Panc1 (cell line): ENCODE measurements around the gene TRERF1. TPM values are rescaled to one million over a fixed set of nuclear protein-coding genes. Genes with fewer than 3 reads are reported as not detected.

Experiments used
- ATAC-seq: fragments of 200-7000 bp; cut with Tn5 transposase; 2 replicates; pipeline ENCODE4 v1.9.1; 2020; ENCODE audit warnings: mild to moderate bottlenecking, moderate library complexity
- BruUV-seq: library from RNA; stranded (reverse); fragments of 400-500 nt; replicated peaks from 2 replicates; lab custom pipeline; 2021; lab: Mats Ljungman, UMichigan
- CTCF ChIA-PET: fragments of 300-600 bp; sonication (Branson Sonifier 250); formaldehyde crosslinking; loops from one replicate; lab custom pipeline; 2022; ENCODE audit warnings: antibody characterized with exemption; lab: Charles Lee
- POLR2A ChIA-PET: fragments of 300-600 bp; sonication (Branson Sonifier 250); formaldehyde crosslinking; loops from one replicate; lab custom pipeline; 2022; ENCODE audit warnings: antibody characterized with exemption; lab: Charles Lee
- DNase-seq: peaks from one replicate; pipeline ENCODE4 v3.0.0-alpha.2; 2010; ENCODE audit warnings: low read depth, low spot score
- H3K27ac ChIP-seq: 2 replicates; pipeline ENCODE4 v1.5.1; 2011; ENCODE audit warnings: mild to moderate bottlenecking, low read length, inconsistent platforms
- H3K27me3 ChIP-seq: fragments of 200-500 bp; sonication (Bioruptor generic); 2 replicates; pipeline ENCODE4 v1.6.0; 2014; ENCODE audit warnings: low read length, inconsistent platforms; ENCODE audit not compliant: control insufficient read depth, insufficient read depth
- H3K36me3 ChIP-seq: fragments of 200-500 bp; sonication (Bioruptor generic); 2 replicates; pipeline ENCODE4 v1.5.1; 2014; ENCODE audit warnings: inconsistent platforms, mild to moderate bottlenecking, low read length, moderate library complexity; ENCODE audit not compliant: control insufficient read depth, insufficient read depth
- H3K4me1 ChIP-seq: 2 replicates; pipeline ENCODE4 v1.5.1; 2011; ENCODE audit warnings: inconsistent platforms, mild to moderate bottlenecking, low read length, moderate library complexity; ENCODE audit not compliant: control insufficient read depth, insufficient read depth
- H3K4me3 ChIP-seq, 2 experiments: 2 replicates each; pipeline ENCODE4 v1.5.1; 2011 to 2012; ENCODE audit warnings: low read depth in 2 of 2, low read length in 2 of 2, mild to moderate bottlenecking in 2 of 2, inconsistent platforms in 1 of 2, moderate library complexity in 1 of 2
- H3K9me3 ChIP-seq: fragments of 200-500 bp; sonication (Bioruptor generic); 2 replicates; pipeline ENCODE4 v1.5.1; 2014; ENCODE audit warnings: low read depth, mild to moderate bottlenecking, inconsistent platforms, low read length, moderate library complexity; ENCODE audit not compliant: control insufficient read depth, insufficient read depth
- POLR2AphosphoS5 ChIP-seq: IDR thresholded peaks from 2 replicates; pipeline ENCODE4 v1.6.1; 2012; ENCODE audit warnings: mild to moderate bottlenecking, low read depth, low read length, moderate library complexity
- SIN3A ChIP-seq: IDR thresholded peaks from 2 replicates; pipeline ENCODE4 v1.6.1; 2012; ENCODE audit warnings: low read depth, mild to moderate bottlenecking, low read length, moderate library complexity, borderline replicate concordance; ENCODE audit not compliant: insufficient read depth
- TCF7L2 ChIP-seq: IDR thresholded peaks from 2 replicates; pipeline ENCODE4 v1.6.1; 2011; ENCODE audit warnings: mild to moderate bottlenecking, low read depth, low read length, inconsistent platforms
- in situ Hi-C: cut with HindIII; loops from 2 replicates; pipeline ENCODE4 v1.10.0; 2016; ENCODE audit warnings: low sequenced_read_pairs, low pct_unique_long_range_greater_than_20kb
- intact Hi-C: fragments of 100-400 bp; cut with micrococcal nuclease; formaldehyde crosslinking; loops from one replicate; pipeline ENCODE4 v1.10.0; 2022; ENCODE audit not compliant: unreplicated experiment
- total RNA-seq: library from RNA; stranded (reverse); gene quantifications from one replicate; pipeline ENCODE4 v1.2.1, GENCODE V29; 2021; ENCODE audit not compliant: unreplicated experiment
- TF ChIP-seq, protein P1 (sequence below), 2 experiments: IDR thresholded peaks; 2 replicates each; pipeline ENCODE4 v1.6.1; 2011 to 2012; ENCODE audit warnings: low read depth in 2 of 2, control low read depth in 1 of 2, low read length in 1 of 2, mild to moderate bottlenecking in 1 of 2, moderate library complexity in 1 of 2; ENCODE audit not compliant: insufficient read depth in 1 of 2
- TF ChIP-seq, protein P2 (sequence below): fragments of 450-650 bp; IDR thresholded peaks from 2 replicates; pipeline ENCODE4 v1.5.1; 2017; ENCODE audit warnings: mild to moderate bottlenecking

TRERF1 gene
- total RNA-seq, 1 experiment from 2014 or later: 30.6 TPM

DNA sequence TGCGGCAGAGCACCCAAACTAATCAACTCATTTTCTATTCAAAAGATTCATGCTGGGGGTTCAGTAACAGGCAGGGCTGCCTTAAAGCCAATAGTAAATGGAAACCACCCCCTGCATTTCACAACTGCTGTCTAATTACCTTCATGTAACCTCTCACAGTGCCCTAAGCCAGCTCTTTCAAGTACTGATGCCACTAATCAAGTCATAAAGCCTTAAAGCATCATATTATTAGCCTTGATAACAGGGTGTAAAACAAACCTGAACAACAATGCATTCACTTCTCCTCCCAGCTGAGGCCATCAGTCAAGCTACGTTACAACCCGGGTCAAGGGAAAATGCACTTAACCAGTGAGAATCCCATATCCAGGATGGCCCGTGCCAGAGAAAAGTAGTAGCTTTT lies 33.0 kb downstream of the TRERF1 start:
- ATAC-seq: no peak
- in situ Hi-C loops: no loop called here
- H3K4me1 ChIP-seq: peaks cover 10% of the 10 kb centered on the region; the same call in 1 of the 2 replicates
- TF ChIP-seq, protein P1, sequence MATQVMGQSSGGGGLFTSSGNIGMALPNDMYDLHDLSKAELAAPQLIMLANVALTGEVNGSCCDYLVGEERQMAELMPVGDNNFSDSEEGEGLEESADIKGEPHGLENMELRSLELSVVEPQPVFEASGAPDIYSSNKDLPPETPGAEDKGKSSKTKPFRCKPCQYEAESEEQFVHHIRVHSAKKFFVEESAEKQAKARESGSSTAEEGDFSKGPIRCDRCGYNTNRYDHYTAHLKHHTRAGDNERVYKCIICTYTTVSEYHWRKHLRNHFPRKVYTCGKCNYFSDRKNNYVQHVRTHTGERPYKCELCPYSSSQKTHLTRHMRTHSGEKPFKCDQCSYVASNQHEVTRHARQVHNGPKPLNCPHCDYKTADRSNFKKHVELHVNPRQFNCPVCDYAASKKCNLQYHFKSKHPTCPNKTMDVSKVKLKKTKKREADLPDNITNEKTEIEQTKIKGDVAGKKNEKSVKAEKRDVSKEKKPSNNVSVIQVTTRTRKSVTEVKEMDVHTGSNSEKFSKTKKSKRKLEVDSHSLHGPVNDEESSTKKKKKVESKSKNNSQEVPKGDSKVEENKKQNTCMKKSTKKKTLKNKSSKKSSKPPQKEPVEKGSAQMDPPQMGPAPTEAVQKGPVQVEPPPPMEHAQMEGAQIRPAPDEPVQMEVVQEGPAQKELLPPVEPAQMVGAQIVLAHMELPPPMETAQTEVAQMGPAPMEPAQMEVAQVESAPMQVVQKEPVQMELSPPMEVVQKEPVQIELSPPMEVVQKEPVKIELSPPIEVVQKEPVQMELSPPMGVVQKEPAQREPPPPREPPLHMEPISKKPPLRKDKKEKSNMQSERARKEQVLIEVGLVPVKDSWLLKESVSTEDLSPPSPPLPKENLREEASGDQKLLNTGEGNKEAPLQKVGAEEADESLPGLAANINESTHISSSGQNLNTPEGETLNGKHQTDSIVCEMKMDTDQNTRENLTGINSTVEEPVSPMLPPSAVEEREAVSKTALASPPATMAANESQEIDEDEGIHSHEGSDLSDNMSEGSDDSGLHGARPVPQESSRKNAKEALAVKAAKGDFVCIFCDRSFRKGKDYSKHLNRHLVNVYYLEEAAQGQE (IDR thresholded peaks at IDR 0.05; ENCODE audit: insufficient read depth in 1 of 2, low read depth in 2 of 2, low read length in 1 of 2): no peak
- TF ChIP-seq, protein P2, sequence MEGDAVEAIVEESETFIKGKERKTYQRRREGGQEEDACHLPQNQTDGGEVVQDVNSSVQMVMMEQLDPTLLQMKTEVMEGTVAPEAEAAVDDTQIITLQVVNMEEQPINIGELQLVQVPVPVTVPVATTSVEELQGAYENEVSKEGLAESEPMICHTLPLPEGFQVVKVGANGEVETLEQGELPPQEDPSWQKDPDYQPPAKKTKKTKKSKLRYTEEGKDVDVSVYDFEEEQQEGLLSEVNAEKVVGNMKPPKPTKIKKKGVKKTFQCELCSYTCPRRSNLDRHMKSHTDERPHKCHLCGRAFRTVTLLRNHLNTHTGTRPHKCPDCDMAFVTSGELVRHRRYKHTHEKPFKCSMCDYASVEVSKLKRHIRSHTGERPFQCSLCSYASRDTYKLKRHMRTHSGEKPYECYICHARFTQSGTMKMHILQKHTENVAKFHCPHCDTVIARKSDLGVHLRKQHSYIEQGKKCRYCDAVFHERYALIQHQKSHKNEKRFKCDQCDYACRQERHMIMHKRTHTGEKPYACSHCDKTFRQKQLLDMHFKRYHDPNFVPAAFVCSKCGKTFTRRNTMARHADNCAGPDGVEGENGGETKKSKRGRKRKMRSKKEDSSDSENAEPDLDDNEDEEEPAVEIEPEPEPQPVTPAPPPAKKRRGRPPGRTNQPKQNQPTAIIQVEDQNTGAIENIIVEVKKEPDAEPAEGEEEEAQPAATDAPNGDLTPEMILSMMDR: no peak
- TF ChIP-seq TCF7L2 (no peak), POLR2AphosphoS5 (no peak), SIN3A (no peak)
- CTCF ChIA-PET: no interaction called here
- no TSS peak for BruUV-seq
- POLR2A ChIA-PET: no interaction called here
- 0 out of 2 replicates have a peak overlapping the region, but pooled peaks have one; percentile 7 for H3K27ac ChIP-seq
- no peak for DNase-seq
- H3K36me3 ChIP-seq: no peaks in the 10 kb centered on the region
- H3K4me3 ChIP-seq: no peak overlapping the region
- H3K9me3 ChIP-seq: no peaks in the 10 kb centered on the region
- intact Hi-C loops: no loop called here
- H3K27me3 ChIP-seq: no peaks in the 10 kb centered on the region

DNA sequence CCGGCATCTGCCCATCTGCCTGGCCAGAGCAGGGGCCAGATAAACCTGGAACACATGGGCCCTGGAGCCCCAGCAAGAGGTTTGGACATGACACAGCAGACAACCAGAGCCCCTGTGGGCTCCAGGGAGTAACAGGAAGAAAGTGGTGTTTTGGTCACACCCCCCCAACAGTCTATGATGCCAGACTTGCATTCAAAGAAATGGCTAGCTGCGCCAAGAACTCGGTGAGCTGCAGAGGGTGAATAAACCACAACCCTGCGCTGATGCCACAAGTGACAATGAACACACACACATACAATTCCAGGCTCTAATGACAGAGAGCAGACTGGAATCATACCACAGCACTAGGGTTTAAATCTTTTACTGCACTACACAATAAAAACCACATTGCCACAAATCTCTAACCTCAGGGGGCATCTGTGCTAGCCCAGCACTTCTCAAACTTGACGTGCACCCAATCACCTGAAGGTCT lies 34.0 kb downstream of the TRERF1 start:
- H3K36me3 ChIP-seq: no peaks in the 10 kb centered on the region
- no TSS peak for BruUV-seq
- CTCF ChIA-PET: no interaction called here
- no peaks in the 10 kb centered on the region for H3K9me3 ChIP-seq
- no peak overlapping the region for H3K4me3 ChIP-seq
- no peak overlapping the region for H3K27ac ChIP-seq
- DNase-seq: no peak
- TF ChIP-seq, protein P2: no peak
- POLR2A ChIA-PET: no interaction called here
- peaks cover 10% of the 10 kb centered on the region; the same call in 1 of the 2 replicates for H3K4me1 ChIP-seq
- intact Hi-C loops: no loop called here
- H3K27me3 ChIP-seq: no peaks in the 10 kb centered on the region
- ATAC-seq: no peak
- in situ Hi-C loops: no loop called here
